ENCODE results near the gene C11orf21. TPM values are rescaled to one million over a fixed set of nuclear protein-coding genes. Genes with fewer than 3 reads are reported as not detected.

C11orf21 gene
- total and polyA plus RNA-seq, 9 of the 15 experiments (the other 6 are each of a cell fraction or from before 2014, with no cell fraction given), result 0.10 to 2.6 (median 2.0) TPM

GRCh38 chr11:2302306-2302895 lies 683 bp upstream of the C11orf21 start (continued):
- TF ChIP-seq ZNF511 (CRISPR knock-in tag; IDR thresholded peaks at IDR 0.05) (0 out of 2 replicates have a peak, but pooled peaks have one; percentile 22), GABPB1 (CRISPR knock-in tag; IDR thresholded peaks at IDR 0.05) (peak; percentile 12; the same call in 1 of the 2 replicates), NR2C2 (CRISPR knock-in tag; IDR thresholded peaks at IDR 0.05) (no peak), NR2C2 (tag; IDR thresholded peaks at IDR 0.05) (no peak), ZNF174 (CRISPR knock-in tag; IDR thresholded peaks at IDR 0.05) (no peak), ARID4B (CRISPR knock-in tag; IDR thresholded peaks at IDR 0.05) (peak; percentile 21; the same call in 1 of the 2 replicates), NELFE (IDR thresholded peaks at IDR 0.05; ENCODE audit: insufficient read depth, insufficient read length) (no peak), ZMIZ1 (IDR thresholded peaks at IDR 0.05; ENCODE audit: low read depth in 2 of 2, low read length in 2 of 2) (no peak), ETV5 (CRISPR knock-in tag; IDR thresholded peaks at IDR 0.05; ENCODE audit: low read depth) (no peak), MCM5 (IDR thresholded peaks at IDR 0.05; ENCODE audit: low read depth) (no peak), SMAD4 (CRISPR knock-in tag; conservative IDR thresholded peaks at IDR 0.05) (peak; percentile 35; the same call in 1 of the 2 replicates), ZNF551 (CRISPR knock-in tag; IDR thresholded peaks at IDR 0.05) (no peak), E2F6 (IDR thresholded peaks at IDR 0.05; ENCODE audit: borderline replicate concordance in 1 of 2, extremely low read depth in 1 of 2, insufficient read depth in 1 of 2, insufficient read length in 1 of 2, low read depth in 1 of 2, low read length in 1 of 2, poor library complexity in 1 of 2, severe bottlenecking in 1 of 2) (peak in 1 of 2 experiments; percentile 14), ZNF740 (CRISPR knock-in tag; IDR thresholded peaks at IDR 0.05) (0 out of 2 replicates have a peak, but pooled peaks have one; percentile 34), ZNF740 (tag; IDR thresholded peaks at IDR 0.05) (no peak), TEAD1 (CRISPR knock-in tag; IDR thresholded peaks at IDR 0.05) (0 out of 4 replicates have a peak, but pooled peaks of 1 of the 2 experiments have one; percentile 18)

All from K562 (cell line).